Natural killer cell (primary cell): ENCODE results near the gene SLC66A1. TPM values are rescaled to one million over a fixed set of nuclear protein-coding genes. Genes with fewer than 3 reads are reported as not detected.

Source experiments
- ATAC-seq, 3 donors: fragments of 150-1000 bp in 2 of 3; fragments of 200-7000 bp in 1 of 3; cut with Tn5 transposase; 1 replicate in 1 of 3; 2 replicates in 2 of 3; pipeline ENCODE4 v1.10.0; 2021; ENCODE audit warnings: mild to moderate bottlenecking in 2 of 3, moderate library complexity in 2 of 3
- DNase-seq, 2 donors: peaks; one replicate each; pipeline versions ENCODE4 v3.0.0 to v3.0.0-alpha.2; 2013 to 2021; ENCODE audit warnings: mixed read lengths in 1 of 2
- H3K27ac ChIP-seq: one replicate; pipeline ENCODE4 v1.5.1; 2013; ENCODE audit warnings: mild to moderate bottlenecking, low read length
- H3K27me3 ChIP-seq: one replicate; pipeline ENCODE4 v1.6.1; 2013; ENCODE audit warnings: low read length; ENCODE audit not compliant: control insufficient read depth, insufficient read depth
- H3K36me3 ChIP-seq: one replicate; pipeline ENCODE4 v1.6.1; 2013; ENCODE audit warnings: low read length; ENCODE audit not compliant: control insufficient read depth, insufficient read depth
- H3K4me1 ChIP-seq: one replicate; pipeline ENCODE4 v1.6.1; 2013; ENCODE audit warnings: low read length; ENCODE audit not compliant: control insufficient read depth, insufficient read depth
- H3K4me3 ChIP-seq: one replicate; pipeline ENCODE4 v1.5.1; 2013; ENCODE audit warnings: low read length
- H3K9me3 ChIP-seq: one replicate; pipeline ENCODE4 v1.6.1; 2013; ENCODE audit warnings: low read length; ENCODE audit not compliant: control insufficient read depth, insufficient read depth
- H3K27ac Mint-ChIP-seq, 2 donors: one replicate each; pipeline ENCODE4 v1.8.0; 2022; ENCODE audit warnings: mild to moderate bottlenecking in 2 of 2, mixed read lengths in 2 of 2, moderate library complexity in 1 of 2
- H3K27me3 Mint-ChIP-seq, 2 donors: one replicate each; pipeline ENCODE4 v1.8.0; 2022; ENCODE audit warnings: low read depth in 2 of 2, mixed read lengths in 2 of 2
- H3K36me3 Mint-ChIP-seq: one replicate; pipeline ENCODE4 v1.8.0; 2022; ENCODE audit warnings: mixed read lengths
- H3K4me1 Mint-ChIP-seq, 2 donors: one replicate each; pipeline ENCODE4 v1.8.0; 2022; ENCODE audit warnings: mixed read lengths in 2 of 2
- H3K4me3 Mint-ChIP-seq: one replicate; pipeline ENCODE4 v1.8.0; 2022; ENCODE audit warnings: mild to moderate bottlenecking, moderate library complexity, mixed read lengths
- H3K9me3 Mint-ChIP-seq, 2 donors: one replicate each; pipeline ENCODE4 v1.8.0; 2022; ENCODE audit warnings: mixed read lengths in 2 of 2
- CTCF ChIP-seq: fragments of 200-600 bp; IDR thresholded peaks from one replicate; pipeline ENCODE4 v1.8.0; 2022; ENCODE audit warnings: antibody characterized with exemption
- WGBS: methylation state at CpG from one replicate; pipeline ENCODE4 v1.1.7; 2013; ENCODE audit warnings: missing lambda C conversion rate; ENCODE audit not compliant: insufficient coverage; 5-methylcytosine and 5-hydroxymethylcytosine counted together
- intact Hi-C: fragments of 100-400 bp; cut with micrococcal nuclease; formaldehyde crosslinking; loops from one replicate; pipeline ENCODE4 v1.14.2; 2022
- total RNA-seq, 4 donors: library from RNA; stranded (reverse); fragments of 120-200 nt in 1 of 4; gene quantifications; one replicate each; pipeline versions ENCODE4 v1.2.3 to v1.2.4, GENCODE V29; 2013 to 2022

Gene SLC66A1
- total RNA-seq, 3 donors from 2014 or later (not counting 1 experiment from before 2014, with no cell fraction given): 5.8 to 8.5 (median 7.6) TPM

- no peak for TF ChIP-seq CTCF
- 95% methylated on average over 14 of the region's 14 CpGs for WGBS
- Mint-ChIP-seq H3K4me3 (no peak overlapping the region), H3K9me3 (no peaks in the 10 kb centered on the region), H3K27ac (peak overlapping the region in 1 of 2 donors; percentile 22), H3K27me3 (no peaks in the 10 kb centered on the region), H3K4me1 (peaks cover 0 to 9% of the 10 kb centered on the region in 2 donors), H3K36me3 (no peaks in the 10 kb centered on the region)
- H3K36me3 ChIP-seq: peaks cover 78% of the 10 kb centered on the region
- no peaks in the 10 kb centered on the region for H3K9me3 ChIP-seq
- no peak for ATAC-seq
- DNase-seq: no peak
- H3K4me3 ChIP-seq: no peak overlapping the region
- H3K4me1 ChIP-seq: peaks cover 6% of the 10 kb centered on the region
- no peaks in the 10 kb centered on the region for H3K27me3 ChIP-seq
- intact Hi-C loops: no loop called here
- no peak overlapping the region for H3K27ac ChIP-seq
Observed at GRCh38 chr1:19352839-19353238, 40.7 kb downstream of the SLC66A1 start.

DNA sequence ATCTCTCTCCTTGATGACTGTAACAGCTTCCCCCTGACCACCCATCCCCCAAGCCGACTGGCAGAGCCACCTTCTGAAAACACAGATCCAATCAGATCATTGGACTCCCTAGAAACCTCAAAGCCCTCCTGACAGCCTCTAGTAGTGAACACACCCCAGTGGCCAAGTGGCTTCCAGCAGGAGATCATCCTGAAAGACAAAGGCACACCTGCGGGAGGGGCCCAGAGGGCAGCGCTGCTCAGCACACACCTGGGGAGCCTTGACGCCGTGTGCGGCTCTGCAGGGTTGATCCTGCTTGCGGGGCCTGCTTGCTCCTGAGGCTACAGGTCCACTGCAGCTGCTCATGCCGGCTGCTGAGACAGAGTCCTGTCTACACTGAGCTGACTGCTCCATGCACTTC lies 41.5 kb downstream of the SLC66A1 start:
- Mint-ChIP-seq H3K27me3 (no peaks in the 10 kb centered on the region), H3K27ac (no peak overlapping the region), H3K36me3 (no peaks in the 10 kb centered on the region), H3K9me3 (no peaks in the 10 kb centered on the region), H3K4me3 (no peak overlapping the region), H3K4me1 (peaks cover 7 to 12% of the 10 kb centered on the region in 2 donors)
- Histone ChIP-seq H3K27me3 (no peaks in the 10 kb centered on the region), H3K27ac (no peak overlapping the region), H3K9me3 (no peaks in the 10 kb centered on the region), H3K4me1 (peaks cover under 1% of the 10 kb centered on the region), H3K4me3 (no peak overlapping the region), H3K36me3 (peaks cover 72% of the 10 kb centered on the region)
- DNase-seq (no peak), ATAC-seq (no peak)
- intact Hi-C loops: no loop called here
- no peak for TF ChIP-seq CTCF
- WGBS: 97% methylated on average over 7 of the region's 8 CpGs

- WGBS: 99% methylated on average over 6 of the region's 6 CpGs
- Mint-ChIP-seq H3K27me3 (no peaks in the 10 kb centered on the region), H3K4me1 (peaks cover 16% of the 10 kb centered on the region in 2 donors), H3K27ac (no peak overlapping the region), H3K4me3 (no peak overlapping the region), H3K36me3 (no peaks in the 10 kb centered on the region), H3K9me3 (no peaks in the 10 kb centered on the region)
- no peaks in the 10 kb centered on the region for H3K27me3 ChIP-seq
- H3K36me3 ChIP-seq: peaks cover 64% of the 10 kb centered on the region
- no peaks in the 10 kb centered on the region for H3K9me3 ChIP-seq
- DNase-seq: no peak
- intact Hi-C loops: no loop called here
- no peak overlapping the region for H3K4me3 ChIP-seq
- TF ChIP-seq CTCF: no peak
- peaks cover 5% of the 10 kb centered on the region for H3K4me1 ChIP-seq
- no peak overlapping the region for H3K27ac ChIP-seq
- ATAC-seq: no peak
Observed at GRCh38 chr1:19354531-19354981, 42.4 kb downstream of the SLC66A1 start.

DNA sequence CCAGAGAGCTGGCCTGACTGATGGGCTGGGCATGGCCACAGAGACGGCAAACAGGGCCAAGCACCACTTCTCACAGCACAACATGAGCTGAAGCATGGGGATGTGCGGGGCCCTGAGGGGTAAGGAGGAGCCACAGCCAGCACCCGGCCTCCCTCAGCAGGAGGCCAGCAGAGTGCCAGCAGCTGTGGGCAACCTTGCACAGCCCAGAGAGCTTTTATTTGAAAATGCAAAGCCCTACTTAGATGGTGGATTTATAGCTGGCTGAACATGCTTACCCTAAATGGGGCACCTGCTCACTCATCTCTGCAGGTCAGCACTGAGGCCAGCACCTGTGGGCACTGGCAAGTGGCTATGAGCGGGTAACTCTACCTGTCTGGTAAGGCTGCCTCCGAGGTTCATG lies 44.1 kb downstream of the SLC66A1 start:
- Histone ChIP-seq H3K4me1 (peaks cover 9% of the 10 kb centered on the region), H3K27ac (no peak overlapping the region), H3K9me3 (no peaks in the 10 kb centered on the region), H3K4me3 (no peak overlapping the region), H3K36me3 (peaks cover 53% of the 10 kb centered on the region), H3K27me3 (no peaks in the 10 kb centered on the region)
- no peak overlapping the region for H3K27ac Mint-ChIP-seq
- intact Hi-C loops: no loop called here
- peaks cover 31 to 33% of the 10 kb centered on the region in 2 donors for H3K4me1 Mint-ChIP-seq
- H3K36me3 Mint-ChIP-seq: no peaks in the 10 kb centered on the region
- WGBS: 94% methylated on average over 5 of the region's 5 CpGs
- no peak for ATAC-seq
- DNase-seq: no peak
- H3K27me3 Mint-ChIP-seq: no peaks in the 10 kb centered on the region
- no peaks in the 10 kb centered on the region for H3K9me3 Mint-ChIP-seq
- TF ChIP-seq CTCF: no peak
- H3K4me3 Mint-ChIP-seq: no peak overlapping the region
